HG03354 (cell line): Measurements from ENCODE around the gene FHIP2A.
"Not testable (repeated sequence)": the region's sequence is repeated elsewhere in the genome, so short reads cannot be mapped to it uniquely, and the experiment has no call there.

ENCODE experiments used
- ATAC-seq: cut with Tn5 transposase; IDR thresholded peaks from one replicate; pipeline ENCODE4 v1.9.1; 2021; ENCODE audit warnings: mild to moderate bottlenecking; ENCODE audit not compliant: unreplicated experiment, poor library complexity, severe bottlenecking

The FHIP2A gene

DNA sequence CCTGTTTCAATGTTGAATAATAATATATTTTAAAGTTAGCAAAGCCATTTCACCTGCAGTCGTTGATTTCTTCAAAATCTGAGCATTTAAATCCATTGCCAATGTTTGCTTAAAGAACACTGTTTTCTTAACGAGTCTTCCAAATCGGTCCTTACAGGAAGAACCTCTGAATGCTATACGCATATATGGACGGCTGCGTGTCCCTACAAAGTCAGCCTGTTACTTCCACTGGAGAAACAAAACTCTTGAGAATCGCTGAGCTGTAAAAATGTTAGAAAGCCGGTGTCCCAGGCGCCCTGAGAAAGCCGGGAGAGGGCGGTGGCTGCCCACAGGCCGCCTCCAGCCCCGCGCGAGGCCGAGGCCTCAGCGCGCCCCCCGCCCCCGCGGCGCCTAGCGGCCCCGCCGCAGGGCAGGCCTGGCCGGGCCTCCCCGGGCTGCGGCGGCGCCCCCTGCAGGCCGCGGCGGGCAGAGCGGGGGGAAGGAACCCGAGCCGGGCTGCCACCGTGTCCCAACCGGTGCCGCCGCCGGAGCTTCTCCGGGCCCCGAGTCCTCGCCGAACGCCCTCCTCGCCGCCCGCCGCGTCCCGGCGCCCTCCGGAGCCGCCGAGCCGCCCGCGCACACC is at the start of gene FHIP2A:
FHIP2A (plus strand) TSS at position 488 of the 622 bp plus-strand sequence. CDS start 299 bp downstream, outside the sequence.
- ATAC-seq, result peak; percentile 82

DNA sequence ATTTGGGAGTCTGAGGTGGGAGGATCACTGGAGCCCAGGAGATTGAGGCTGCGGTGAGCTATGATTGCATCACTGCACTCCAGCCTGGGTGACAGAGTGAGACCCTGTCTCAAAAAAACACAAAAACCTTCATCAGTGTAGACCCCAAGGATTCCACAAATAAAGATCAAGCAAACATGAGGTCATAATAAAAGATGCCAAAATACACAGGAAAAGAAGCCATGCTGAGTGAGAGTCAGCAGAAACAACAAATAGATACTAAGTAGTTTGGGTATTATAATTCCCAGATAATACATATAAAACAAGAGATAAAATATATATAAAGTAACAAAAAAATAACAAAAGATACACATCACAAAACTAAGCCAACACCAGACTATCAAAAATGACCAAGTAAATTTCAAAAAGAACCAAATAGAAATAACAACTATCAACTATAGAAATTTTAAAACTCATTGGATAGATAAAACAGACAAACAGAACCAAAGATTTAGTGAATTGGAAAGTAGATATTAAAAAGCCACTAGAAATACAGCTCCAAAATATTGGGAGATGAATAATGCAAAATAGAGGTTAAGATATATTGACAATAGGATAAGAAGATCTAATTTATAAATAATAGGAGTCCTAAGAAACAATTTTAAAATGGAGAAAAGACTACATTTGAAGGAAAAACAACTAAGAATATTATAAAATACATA is 48.9 kb upstream of the FHIP2A start:
- ATAC-seq, result no peak

GRCh38 chr10:114773197-114773532 is 48.4 kb upstream of the FHIP2A start:
- ATAC-seq, result no peak

DNA sequence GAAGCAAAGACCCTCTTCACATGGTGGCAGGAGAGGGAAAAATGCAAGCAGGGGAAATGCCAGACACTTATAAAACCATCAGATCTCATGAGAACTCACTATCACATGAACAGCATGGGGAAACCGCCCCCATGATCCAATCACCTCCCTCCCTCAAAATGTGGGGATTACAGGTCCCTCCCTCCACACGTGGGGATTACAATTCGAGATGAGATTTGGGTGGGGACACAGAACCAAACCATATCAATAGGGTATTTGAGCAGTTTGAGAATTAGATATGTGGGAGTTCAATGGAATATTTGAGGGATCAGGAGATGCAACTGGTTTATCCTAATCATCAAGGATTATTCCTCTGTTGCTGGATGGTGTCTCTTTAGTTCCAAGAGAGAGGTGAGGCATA is 46.5 kb upstream of the FHIP2A start:
- ATAC-seq, result not testable (repeated sequence)

DNA sequence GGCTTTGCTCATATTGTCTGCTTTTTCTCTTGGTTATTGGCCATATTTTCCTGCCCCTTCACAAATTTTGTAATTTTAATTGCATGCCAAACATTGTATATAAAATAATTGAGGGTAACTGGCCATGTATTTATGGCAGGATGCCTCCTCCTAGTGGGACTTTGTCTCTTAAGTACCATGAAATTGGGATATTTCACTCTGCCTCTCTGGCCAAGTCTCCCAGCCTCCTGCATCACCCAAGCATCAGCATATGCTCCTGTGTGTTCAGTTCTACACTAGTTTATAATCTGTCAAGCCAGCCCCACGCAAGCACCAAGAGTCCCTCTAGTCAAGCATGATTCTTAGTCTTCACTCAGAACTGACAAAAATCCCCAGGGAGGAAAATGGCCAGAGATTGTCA is 44.2 kb upstream of the FHIP2A start:
- no peak for ATAC-seq

GRCh38 chr10:114779803-114780576 is 41.6 kb upstream of the FHIP2A start:
- ATAC-seq, result no peak

DNA sequence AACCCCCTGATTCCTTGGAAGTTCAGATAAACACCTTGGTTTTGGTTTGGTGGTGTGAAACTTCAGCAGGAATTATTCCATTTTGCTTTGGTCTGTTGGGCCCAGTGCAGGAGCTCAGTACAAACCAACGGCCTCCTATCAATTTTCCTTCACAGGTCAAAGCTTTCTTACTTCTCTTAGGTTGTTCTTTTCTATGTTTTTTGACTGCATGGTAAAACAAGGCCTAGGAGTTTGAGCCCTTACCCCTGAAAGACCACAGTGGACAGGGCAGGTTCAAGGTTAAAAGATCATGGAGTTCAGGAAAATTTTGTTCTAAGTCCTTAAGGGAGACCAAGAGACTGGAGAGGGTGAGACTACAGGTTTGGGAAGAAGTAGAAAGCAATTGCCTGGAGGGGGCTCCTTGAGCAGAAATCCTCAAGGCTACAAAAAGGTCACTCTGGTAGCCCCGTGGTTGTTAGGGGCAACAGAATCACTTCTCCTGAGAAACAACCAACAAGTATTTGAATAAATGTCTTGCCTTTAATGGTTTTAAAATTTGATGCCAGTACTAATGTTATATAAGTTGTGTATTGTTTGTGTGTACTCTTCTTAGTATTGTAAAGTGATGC is 40.9 kb upstream of the FHIP2A start:
- ATAC-seq, result no peak

DNA sequence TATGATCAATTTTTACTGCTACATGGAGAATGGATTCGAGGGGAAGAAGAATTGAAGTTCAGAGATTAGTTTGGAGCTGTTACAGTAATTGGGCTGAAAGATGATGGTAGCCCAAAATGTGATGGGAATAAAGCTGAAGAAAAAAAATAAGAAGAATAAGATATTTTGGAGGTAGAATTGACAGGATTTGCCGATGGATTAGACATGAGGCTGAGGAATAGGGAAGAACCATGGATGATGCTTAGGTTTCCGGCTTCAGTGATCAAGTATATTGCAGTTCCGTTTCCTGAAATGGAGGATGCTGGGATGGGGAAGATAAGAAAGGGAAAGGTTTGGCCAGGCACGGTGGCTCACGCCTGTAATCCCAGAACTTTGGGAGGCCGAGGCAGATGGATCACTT is 38.9 kb upstream of the FHIP2A start:
- ATAC-seq, result no peak

- no peak for ATAC-seq
Observed at GRCh38 chr10:114783686-114784085, 37.9 kb upstream of the FHIP2A start.

DNA sequence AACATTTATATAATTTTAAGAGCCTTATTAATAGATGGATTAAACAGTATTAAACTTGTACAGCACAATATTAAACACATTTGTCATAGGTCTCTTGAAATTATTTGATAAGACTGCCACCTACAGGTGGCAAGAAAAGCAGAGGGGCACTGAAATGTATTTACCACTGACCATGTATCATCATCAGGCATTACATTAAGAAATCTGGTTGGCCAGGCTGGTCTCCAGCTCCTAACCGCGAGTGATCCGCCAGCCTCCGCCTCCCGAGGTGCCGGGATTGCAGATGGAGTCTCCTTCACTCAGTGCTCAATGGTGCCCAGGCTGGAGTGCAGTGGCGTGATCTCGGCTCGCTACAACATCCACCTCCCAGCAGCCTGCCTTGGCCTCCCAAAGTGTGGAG is 35.1 kb upstream of the FHIP2A start:
- ATAC-seq, result peak; percentile 83

DNA sequence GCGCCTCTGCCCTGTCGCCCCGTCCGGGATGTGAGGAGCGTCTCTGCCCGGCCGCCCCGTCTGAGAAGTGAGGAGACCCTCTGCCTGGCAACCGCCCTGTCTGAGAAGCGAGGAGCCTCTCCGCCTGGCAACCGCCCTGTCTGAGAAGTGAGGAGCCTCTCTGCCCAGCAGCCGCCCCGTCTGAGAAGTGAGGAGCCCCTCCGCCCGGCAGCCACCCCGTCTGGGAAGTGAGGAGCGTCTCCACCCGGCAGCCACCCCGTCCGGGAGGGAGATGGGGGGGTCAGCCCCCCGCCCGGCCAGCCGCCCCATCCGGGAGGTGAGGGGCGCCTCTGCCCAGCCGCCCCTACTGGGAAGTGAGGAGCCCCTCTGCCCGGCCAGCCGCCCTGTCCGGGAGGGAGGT is 34.4 kb upstream of the FHIP2A start:
- ATAC-seq, result not testable (repeated sequence)

GRCh38 chr10:114791768-114792167 is 29.8 kb upstream of the FHIP2A start:
- ATAC-seq, result no peak

- ATAC-seq, result no peak
Observed at GRCh38 chr10:114795039-114795438, 26.5 kb upstream of the FHIP2A start.

- no peak for ATAC-seq
Observed at GRCh38 chr10:114800361-114800760, 21.2 kb upstream of the FHIP2A start.

DNA sequence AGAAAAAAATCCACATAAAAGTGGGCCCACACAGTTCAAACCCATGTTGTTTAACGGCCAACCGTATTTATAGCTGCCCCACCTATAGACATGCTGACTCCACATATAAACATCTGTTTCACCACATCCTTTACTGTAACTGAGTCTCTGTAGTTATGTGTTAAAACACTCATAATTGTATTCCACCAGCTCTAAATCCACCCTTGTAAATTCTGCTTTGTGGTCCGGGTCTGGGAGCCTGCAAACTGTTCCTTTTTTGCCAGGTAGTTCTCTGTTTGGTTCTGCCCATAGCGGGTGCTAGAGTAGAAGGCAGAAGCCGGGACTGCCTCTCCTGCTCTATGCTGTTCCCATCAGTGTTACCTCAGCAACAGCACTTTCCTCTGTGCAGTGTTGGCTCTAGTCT is 20.2 kb upstream of the FHIP2A start:
- ATAC-seq, result peak; percentile 83

DNA sequence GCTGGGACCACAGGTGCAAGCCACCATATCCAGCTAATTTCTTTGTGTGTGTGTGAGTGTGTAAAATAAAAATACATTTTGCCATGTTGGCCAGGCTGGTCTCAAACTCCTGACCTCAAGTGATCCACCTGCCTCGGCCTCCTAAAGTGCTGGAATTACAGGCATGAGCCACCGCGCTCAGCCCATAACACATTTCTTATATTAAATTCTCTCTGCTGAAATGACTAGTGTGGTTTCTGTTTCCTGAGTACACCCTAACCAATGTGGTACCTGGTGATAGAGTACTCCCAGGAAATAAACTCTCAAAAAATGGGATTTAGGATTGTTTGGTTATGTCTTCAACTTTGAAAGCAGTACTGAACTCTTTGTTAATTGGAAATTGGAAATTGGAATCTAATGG is 19.4 kb upstream of the FHIP2A start:
- no peak for ATAC-seq

GRCh38 chr10:114806562-114807391 is 14.8 kb upstream of the FHIP2A start:
- ATAC-seq, result no peak

DNA sequence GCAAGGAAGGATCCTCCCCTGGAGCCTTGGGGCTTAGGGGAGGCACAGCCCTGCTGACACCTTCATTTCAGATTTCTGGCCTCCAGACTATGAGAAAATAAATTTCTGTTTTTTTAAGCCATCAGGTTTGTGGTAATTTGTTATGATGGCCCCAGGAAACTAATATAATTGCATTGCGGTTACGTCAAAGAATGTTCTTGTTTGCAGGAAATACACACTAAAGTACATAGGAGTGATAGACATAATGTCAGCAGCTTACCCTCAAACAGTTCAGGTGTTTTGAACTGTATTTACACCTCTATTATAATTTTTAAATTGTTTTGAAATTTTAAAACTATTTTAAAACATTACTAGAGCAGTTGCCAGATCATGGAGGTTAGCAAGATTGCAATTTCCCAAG is 12.6 kb upstream of the FHIP2A start:
- no peak for ATAC-seq

- peak; percentile 100 for ATAC-seq
Observed at GRCh38 chr10:114810926-114811325, 10.7 kb upstream of the FHIP2A start.

DNA sequence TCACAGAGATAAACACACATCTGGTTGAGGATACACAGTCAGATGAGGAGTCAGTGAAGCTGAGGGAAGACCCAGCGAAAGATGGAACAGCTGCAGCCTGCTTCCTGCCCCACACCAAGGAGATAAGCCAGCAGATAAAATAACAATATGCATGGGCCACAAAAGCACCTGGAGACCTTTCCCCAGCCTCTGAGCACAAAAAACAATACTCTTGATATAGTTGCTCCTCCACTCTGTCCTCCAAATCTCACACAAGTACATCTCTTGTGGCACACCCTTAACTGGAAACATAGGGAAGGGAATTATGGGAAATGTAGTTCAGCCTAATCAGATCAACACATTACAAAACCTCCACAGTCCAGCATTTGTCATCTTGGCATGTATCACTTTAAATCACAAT is 9.7 kb upstream of the FHIP2A start:
- no peak for ATAC-seq
